Peyer's patch (tissue), 4 donors: ENCODE data around the gene RAPSN. TPM values are rescaled to one million over a fixed set of nuclear protein-coding genes. Genes with fewer than 3 reads are reported as not detected.

Source experiments
- DNase-seq, 3 donors: peaks; one replicate each; pipeline ENCODE4 v3.0.0-alpha.2; 2017 to 2019
- H3K27ac ChIP-seq, 4 donors: fragments of 200-600 bp; sonication (generic); one replicate each; pipeline ENCODE4 v1.5.1; 2016 to 2019
- H3K27me3 ChIP-seq, 2 donors: fragments of 200-600 bp; sonication (generic); one replicate each; pipeline ENCODE4 v1.5.1; 2019
- H3K36me3 ChIP-seq, 3 donors: fragments of 200-600 bp; sonication (generic); one replicate each; pipeline ENCODE4 v1.5.1; 2016 to 2019
- H3K4me1 ChIP-seq, 4 donors: fragments of 200-600 bp; sonication (generic); one replicate each; pipeline ENCODE4 v1.5.1; 2016 to 2019
- H3K4me3 ChIP-seq, 4 donors: fragments of 200-600 bp; sonication (generic); 1 replicate in 3 of 4; 2 replicates in 1 of 4; pipeline ENCODE4 v1.5.1; 2016 to 2019; ENCODE audit warnings: mild to moderate bottlenecking in 1 of 4
- H3K9me3 ChIP-seq, 4 donors: fragments of 200-600 bp; sonication (generic); one replicate each; pipeline ENCODE4 v1.5.1; 2016 to 2019; ENCODE audit warnings: mild to moderate bottlenecking in 1 of 4
- POLR2A ChIP-seq, 2 donors: fragments of 450-650 bp; IDR thresholded peaks; one replicate each; pipeline ENCODE4 v1.5.1; 2017; ENCODE audit warnings: antibody characterized with exemption in 2 of 2, mild to moderate bottlenecking in 2 of 2, moderate library complexity in 2 of 2
- total RNA-seq, 4 donors: library from RNA; depleted of rRNA; stranded (reverse); fragments of >200 nt; gene quantifications; one replicate each; pipeline ENCODE4 v1.1.0, GENCODE V29; 2016
- TF ChIP-seq, protein P1 (sequence below), 6 experiments: fragments of 450-650 bp in 4 of 6; fragments of 200-600 bp in 2 of 6; sonication (generic) in 1 of 6; IDR thresholded peaks; one replicate each; pipeline ENCODE4 v1.5.1; 2017 to 2019; ENCODE audit warnings: antibody characterized with exemption in 6 of 6, mild to moderate bottlenecking in 3 of 6, moderate library complexity in 1 of 6

RAPSN gene
- total RNA-seq, 4 donors from 2014 or later: 0.54 to 0.76 TPM; not detected in 2

DNA sequence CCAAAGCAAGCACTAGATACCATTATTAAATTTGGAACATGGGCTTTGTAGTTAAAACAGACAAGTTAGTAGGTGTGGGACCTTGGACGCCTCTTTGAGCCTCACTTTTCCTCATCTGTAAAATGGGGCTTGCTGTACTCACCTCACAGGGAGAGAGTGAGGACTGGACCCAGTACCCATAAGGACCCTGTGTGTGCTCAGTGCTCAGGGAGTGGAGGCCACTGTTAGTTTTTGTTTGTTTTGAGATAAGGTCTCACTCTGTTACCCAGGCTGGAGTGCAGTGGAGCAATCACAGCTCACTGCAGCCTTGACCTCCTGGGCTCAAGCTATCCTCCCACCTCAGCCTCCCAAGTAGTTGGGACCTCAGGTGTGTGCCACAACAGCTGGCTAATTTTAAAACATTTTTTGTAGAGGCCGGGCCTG lies 8.9 kb downstream of the RAPSN start:
- DNase-seq: no peak
- no peaks in the 10 kb centered on the region for H3K27me3 ChIP-seq
- TF ChIP-seq, protein P1, sequence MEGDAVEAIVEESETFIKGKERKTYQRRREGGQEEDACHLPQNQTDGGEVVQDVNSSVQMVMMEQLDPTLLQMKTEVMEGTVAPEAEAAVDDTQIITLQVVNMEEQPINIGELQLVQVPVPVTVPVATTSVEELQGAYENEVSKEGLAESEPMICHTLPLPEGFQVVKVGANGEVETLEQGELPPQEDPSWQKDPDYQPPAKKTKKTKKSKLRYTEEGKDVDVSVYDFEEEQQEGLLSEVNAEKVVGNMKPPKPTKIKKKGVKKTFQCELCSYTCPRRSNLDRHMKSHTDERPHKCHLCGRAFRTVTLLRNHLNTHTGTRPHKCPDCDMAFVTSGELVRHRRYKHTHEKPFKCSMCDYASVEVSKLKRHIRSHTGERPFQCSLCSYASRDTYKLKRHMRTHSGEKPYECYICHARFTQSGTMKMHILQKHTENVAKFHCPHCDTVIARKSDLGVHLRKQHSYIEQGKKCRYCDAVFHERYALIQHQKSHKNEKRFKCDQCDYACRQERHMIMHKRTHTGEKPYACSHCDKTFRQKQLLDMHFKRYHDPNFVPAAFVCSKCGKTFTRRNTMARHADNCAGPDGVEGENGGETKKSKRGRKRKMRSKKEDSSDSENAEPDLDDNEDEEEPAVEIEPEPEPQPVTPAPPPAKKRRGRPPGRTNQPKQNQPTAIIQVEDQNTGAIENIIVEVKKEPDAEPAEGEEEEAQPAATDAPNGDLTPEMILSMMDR (IDR thresholded peaks at IDR 0.05): no peak
- no peak for TF ChIP-seq POLR2A (IDR thresholded peaks at IDR 0.05)
- no peaks in the 10 kb centered on the region for H3K4me1 ChIP-seq
- no peaks in the 10 kb centered on the region for H3K9me3 ChIP-seq
- no peak overlapping the region for H3K27ac ChIP-seq
- H3K4me3 ChIP-seq: no peak overlapping the region
- H3K36me3 ChIP-seq: no peaks in the 10 kb centered on the region

DNA sequence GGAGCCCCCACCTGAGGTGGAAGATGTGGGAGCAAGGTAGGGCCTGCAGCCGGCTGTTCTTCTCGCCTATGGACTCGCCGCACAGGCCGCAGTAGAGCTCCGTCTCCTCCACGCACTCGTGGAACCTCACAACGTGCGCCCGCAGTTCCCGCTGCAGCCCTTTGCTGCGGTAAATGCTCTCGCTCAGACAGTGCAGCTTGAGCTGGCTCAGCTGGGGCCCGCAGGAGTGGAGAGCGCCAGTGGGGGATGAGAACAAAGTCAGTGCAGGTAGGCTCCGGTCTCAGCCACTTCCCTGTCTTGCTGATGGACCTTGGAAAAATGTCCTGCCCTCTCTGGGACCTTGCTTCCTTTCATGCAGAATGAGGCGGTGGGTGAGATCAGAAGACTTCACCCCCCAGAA lies 10.2 kb downstream of the RAPSN start:
- no peak for DNase-seq
- Histone ChIP-seq H3K27ac (no peak overlapping the region), H3K4me3 (no peak overlapping the region), H3K36me3 (no peaks in the 10 kb centered on the region), H3K27me3 (no peaks in the 10 kb centered on the region), H3K4me1 (no peaks in the 10 kb centered on the region), H3K9me3 (no peaks in the 10 kb centered on the region)
- TF ChIP-seq POLR2A (IDR thresholded peaks at IDR 0.05): no peak
- TF ChIP-seq, protein P1 (IDR thresholded peaks at IDR 0.05): no peak

DNA sequence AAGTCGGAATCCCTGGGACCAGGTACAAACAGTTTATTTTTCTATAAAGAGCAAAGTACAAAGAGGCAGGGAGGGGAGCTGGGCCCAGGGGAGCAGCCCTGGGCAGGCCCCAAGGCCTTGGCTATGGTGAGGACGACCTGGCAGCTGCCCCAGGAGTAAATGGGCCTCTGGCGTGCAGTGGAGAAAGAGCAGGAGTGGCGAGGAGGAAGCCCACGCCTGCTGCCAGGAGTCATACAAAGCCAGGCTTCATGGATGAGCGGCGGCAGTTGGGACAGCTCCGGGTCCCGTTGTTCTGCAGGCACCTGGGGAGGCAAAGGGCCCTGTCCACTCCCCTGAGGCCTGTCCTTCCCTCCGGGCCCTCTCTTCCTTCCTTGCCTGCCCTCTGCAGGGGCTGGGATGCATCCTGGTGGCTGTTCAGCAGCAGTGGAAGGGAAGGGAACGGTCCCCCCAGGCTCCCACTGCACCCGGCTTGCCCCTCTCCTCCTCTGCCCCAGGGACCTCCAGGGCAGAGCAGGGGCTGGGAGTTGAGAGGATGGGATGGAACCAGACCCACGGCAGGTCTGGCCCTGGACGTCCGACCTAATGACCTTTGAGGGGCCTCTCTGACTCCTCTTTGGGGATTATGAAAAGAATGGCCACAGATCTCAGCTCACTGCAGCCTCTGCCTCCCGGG lies 11.1 kb downstream of the RAPSN start:
- Histone ChIP-seq H3K4me1 (no peaks in the 10 kb centered on the region), H3K27ac (no peak overlapping the region), H3K36me3 (no peaks in the 10 kb centered on the region), H3K4me3 (no peak overlapping the region), H3K9me3 (no peaks in the 10 kb centered on the region), H3K27me3 (no peaks in the 10 kb centered on the region)
- DNase-seq: no peak
- TF ChIP-seq POLR2A (IDR thresholded peaks at IDR 0.05): no peak
- TF ChIP-seq, protein P1 (IDR thresholded peaks at IDR 0.05): no peak

DNA sequence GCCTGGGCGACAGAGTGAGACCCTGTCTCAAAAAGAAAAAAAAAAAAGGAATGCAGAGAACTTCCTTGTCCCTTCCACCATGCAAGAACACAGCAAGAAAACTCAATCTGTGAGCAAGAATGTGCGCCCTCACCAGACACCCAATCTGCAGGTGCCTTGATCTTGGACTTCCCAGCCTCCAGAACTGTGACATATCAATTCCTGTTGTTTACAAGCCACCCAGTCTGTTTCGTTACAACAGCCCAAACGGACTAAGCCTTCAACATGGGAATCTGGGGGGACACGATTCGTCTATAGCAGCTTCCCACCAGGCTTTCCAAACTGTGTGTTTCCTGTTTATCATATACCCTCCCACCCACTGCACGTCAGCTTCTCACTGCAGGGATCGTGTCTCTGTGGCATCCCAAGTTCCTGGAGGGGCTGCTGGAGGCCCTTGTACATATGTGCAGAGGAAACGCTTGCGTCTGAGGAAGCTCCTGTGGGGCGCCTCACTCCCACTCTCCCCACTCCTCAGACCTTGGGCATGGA lies 11.7 kb downstream of the RAPSN start:
- H3K4me1 ChIP-seq: no peaks in the 10 kb centered on the region
- no peaks in the 10 kb centered on the region for H3K27me3 ChIP-seq
- DNase-seq: no peak
- H3K27ac ChIP-seq: no peak overlapping the region
- TF ChIP-seq, protein P1 (IDR thresholded peaks at IDR 0.05): no peak
- no peak for TF ChIP-seq POLR2A (IDR thresholded peaks at IDR 0.05)
- no peak overlapping the region for H3K4me3 ChIP-seq
- no peaks in the 10 kb centered on the region for H3K36me3 ChIP-seq
- no peaks in the 10 kb centered on the region for H3K9me3 ChIP-seq

DNA sequence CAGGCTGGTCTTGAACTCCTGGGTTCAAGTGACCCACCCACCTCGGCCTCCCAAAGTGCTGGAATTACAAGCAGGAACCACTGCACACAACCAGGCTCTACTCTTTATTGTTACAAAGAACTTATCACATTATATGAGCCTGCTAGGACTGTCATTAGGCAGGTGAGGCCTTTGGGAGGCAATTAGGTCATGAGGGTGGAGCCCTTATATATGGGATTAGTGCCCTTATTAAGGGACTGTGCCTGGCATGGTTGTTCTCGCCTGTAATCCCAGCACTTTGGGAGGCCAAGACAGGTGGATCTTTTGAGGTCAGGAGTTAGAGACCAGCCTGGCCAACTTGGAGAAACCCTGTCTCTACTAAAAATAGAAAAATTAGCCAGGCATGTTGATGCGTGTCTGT lies 12.2 kb downstream of the RAPSN start:
- no peak for DNase-seq

More for the DNA sequence above, 12.2 kb downstream of the RAPSN start:
- no peaks in the 10 kb centered on the region for H3K36me3 ChIP-seq
- no peaks in the 10 kb centered on the region for H3K27me3 ChIP-seq
- H3K4me3 ChIP-seq: no peak overlapping the region
- H3K9me3 ChIP-seq: no peaks in the 10 kb centered on the region
- TF ChIP-seq, protein P1 (IDR thresholded peaks at IDR 0.05): no peak
- TF ChIP-seq POLR2A (IDR thresholded peaks at IDR 0.05): no peak
- H3K27ac ChIP-seq: no peak overlapping the region
- H3K4me1 ChIP-seq: no peaks in the 10 kb centered on the region
